Left kidney (tissue), 2 donors: ENCODE data around the gene FHAD1. TPM values are rescaled to one million over a fixed set of nuclear protein-coding genes. Genes with fewer than 3 reads are reported as not detected.

Source experiments
- DNase-seq: peaks from one replicate; pipeline ENCODE4 v3.0.0-alpha.2; 2013
- polyA plus RNA-seq: library from polyadenylated mRNA; unstranded; fragments of 120-200 nt; gene quantifications from one replicate; pipeline ENCODE4 v1.2.1, GENCODE V29; 2013; ENCODE audit not compliant: insufficient read length

FHAD1 gene
- polyA plus RNA-seq, 1 donor = 3.7 TPM

GRCh38 chr1:15439325-15439724 lies 192.3 kb downstream of the FHAD1 start:
- no peak for DNase-seq

GRCh38 chr1:15440357-15440756 lies 193.3 kb downstream of the FHAD1 start:
- no peak for DNase-seq

- no peak for DNase-seq
Observed at GRCh38 chr1:15441247-15441646, 194.2 kb downstream of the FHAD1 start.

DNA sequence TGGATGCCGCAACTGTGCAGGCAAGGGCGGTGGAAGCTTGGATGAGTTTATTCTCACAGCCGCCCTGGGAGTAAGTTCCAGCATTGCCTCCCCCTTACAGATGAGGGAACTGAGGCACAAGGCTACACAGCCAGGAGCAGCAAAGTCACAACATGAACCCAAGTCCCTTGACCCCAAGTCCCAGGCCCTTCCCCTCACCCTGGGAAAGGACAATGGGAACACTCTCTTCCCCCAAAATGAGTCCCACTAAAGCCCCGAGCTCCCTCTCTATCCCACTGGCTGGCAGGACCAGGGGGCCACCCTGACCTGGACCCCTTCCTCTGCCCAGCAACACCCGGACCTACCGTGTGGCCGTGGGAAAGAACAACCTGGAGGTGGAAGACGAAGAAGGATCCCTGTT lies 195.1 kb downstream of the FHAD1 start:
- no peak for DNase-seq

DNA sequence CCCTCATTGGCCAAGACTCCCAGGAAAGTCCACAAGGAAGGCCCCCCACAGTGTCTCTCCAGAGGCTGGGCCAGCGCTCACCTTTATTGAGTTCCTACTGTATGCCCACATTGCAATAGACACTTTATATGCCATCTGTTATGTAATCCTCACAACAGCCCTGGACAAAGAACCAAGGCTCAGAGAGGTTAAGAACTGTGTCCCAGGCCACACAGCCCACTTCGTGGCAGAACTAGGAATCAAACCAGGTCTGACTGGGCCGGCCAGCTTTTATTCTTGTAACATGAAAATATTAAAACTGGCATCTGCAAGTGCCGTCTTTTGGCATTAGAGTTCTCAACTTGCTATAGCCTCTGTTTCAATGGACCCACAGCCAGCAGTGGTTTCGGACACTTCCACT lies 195.7 kb downstream of the FHAD1 start:
- no peak for DNase-seq

- DNase-seq = no peak
Observed at GRCh38 chr1:15443281-15443680, 196.3 kb downstream of the FHAD1 start.

DNA sequence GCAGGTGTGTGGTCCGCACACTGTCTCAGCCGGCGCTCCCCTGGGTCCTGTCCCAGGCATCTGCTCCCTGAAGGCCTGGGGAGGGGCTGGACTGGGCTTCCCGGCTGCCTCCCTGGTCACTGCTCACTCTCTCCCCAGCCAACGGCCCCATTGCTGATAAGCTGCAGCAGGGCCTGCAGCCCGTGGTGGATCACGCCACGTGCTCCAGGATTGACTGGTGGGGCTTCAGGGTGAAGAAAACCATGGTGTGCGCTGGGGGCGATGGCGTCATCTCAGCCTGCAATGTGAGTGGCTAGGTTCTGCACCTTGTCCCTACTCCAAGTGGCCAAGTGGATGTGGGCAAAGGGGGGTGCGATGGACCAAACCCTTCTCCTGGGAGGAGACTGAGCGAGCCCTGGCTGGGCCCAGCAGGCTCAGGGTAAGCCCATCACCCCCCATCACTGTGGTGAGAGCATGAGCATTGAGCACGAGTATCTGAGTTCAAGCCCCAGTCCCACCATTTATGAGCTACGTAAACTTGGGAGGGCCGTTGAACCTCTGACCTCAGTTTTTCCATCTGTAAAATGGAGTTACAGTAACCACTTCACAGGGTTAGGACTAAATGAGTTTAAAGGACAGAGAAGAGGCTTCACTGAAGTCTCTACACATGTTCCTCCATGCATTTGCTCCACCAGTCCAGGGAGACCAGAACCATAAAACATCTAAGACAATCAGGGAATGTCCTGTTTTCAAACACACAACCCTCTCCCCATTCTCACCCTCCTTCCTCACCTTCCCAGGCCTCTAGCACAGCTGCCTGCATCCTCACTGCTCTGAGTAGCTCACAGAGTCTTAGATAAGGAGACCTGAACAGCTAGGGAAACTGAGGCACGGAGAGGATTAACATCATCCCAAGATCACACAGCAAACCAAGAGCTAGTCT lies 197.7 kb downstream of the FHAD1 start:
- DNase-seq = no peak

- no peak for DNase-seq
Observed at GRCh38 chr1:15445390-15446122, 198.5 kb downstream of the FHAD1 start.

DNA sequence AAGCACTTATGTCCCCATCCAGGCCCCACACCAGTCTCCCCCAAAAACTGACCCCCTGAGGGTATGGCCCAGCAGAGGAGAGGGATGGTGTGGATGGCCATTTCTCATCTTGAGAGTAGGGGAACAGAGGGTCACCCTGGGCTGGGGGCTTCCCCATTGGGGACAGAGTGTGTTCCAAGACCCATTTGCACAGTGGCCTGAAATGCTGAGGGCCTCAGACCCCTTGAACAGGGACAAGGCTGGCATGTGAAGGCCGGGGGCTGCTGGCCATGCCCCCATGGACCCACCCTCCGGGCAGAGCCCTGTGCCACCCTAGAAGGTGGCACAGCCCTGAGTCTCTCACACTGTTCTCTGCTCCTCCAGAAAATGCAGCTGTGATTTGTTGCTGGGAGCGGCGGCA lies 199.2 kb downstream of the FHAD1 start:
- DNase-seq = no peak

Other genes starting within 250 kb of the FHAD1 start
- gene TMEM51, start 93.5 kb upstream of the FHAD1 start, polyA plus RNA-seq = 14.6 TPM
- gene EFHD2, start 162.7 kb downstream of the FHAD1 start, polyA plus RNA-seq = 9.2 TPM
- 0.22 TPM for gene CTRC, start 191.2 kb downstream of the FHAD1 start, polyA plus RNA-seq
- 0.70 TPM for gene CELA2A, start 209.5 kb downstream of the FHAD1 start, polyA plus RNA-seq
- 0.43 TPM for gene CELA2B, start 228.9 kb downstream of the FHAD1 start, polyA plus RNA-seq